Dendritic cell treated with granulocyte-macrophage colony-stimulating factor and Interleukin-4, amounts not matched to agents 40 ng/mL and 50 ng/mL, for 4 days (primary cell): ENCODE data around the gene ZCRB1.

Experiments used
- H3K27ac Mint-ChIP-seq: one replicate; pipeline ENCODE4 v1.8.0; 2022; ENCODE audit warnings: mild to moderate bottlenecking, mixed read lengths
- H3K27me3 Mint-ChIP-seq: one replicate; pipeline ENCODE4 v1.8.0; 2022; ENCODE audit warnings: mild to moderate bottlenecking, mixed read lengths
- H3K36me3 Mint-ChIP-seq: one replicate; pipeline ENCODE4 v1.8.0; 2022; ENCODE audit warnings: low read depth, mixed read lengths
- H3K4me1 Mint-ChIP-seq: one replicate; pipeline ENCODE4 v1.8.0; 2022; ENCODE audit warnings: low read depth, mixed read lengths
- H3K4me3 Mint-ChIP-seq: one replicate; pipeline ENCODE4 v1.8.0; 2022; ENCODE audit warnings: mild to moderate bottlenecking, moderate library complexity, mixed read lengths
- H3K9me3 Mint-ChIP-seq: one replicate; pipeline ENCODE4 v1.8.0; 2022; ENCODE audit warnings: mixed read lengths
- intact Hi-C: fragments of 100-400 bp; cut with micrococcal nuclease; formaldehyde crosslinking; loops from one replicate; pipeline ENCODE4 v1.15.0; 2022

Gene ZCRB1

DNA sequence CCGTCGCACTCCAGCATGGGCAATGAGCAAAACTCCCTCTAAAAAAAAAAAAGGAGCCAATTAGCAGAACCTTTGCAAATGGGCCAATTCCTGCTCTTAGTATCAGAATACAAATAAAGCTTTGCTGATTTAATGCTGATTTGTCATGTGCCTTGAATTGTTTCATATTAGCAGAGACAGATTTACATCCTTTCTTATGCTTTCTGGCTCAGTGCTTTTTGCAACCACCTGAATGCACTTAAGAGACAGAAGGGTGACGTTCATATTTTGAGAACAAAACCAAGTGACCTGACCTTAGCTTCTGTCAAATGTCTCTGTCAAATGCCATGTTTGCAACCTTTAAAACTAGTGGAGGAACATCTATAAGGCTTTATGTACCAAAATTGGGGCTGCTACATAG, 44.0 kb downstream of the ZCRB1 start:
- Mint-ChIP-seq H3K27me3 (peaks cover 2% of the 10 kb centered on the region), H3K36me3 (no peaks in the 10 kb centered on the region), H3K27ac (no peak overlapping the region), H3K4me1 (peaks cover 9% of the 10 kb centered on the region), H3K9me3 (no peaks in the 10 kb centered on the region), H3K4me3 (no peak overlapping the region)
- intact Hi-C loops = no loop called here

DNA sequence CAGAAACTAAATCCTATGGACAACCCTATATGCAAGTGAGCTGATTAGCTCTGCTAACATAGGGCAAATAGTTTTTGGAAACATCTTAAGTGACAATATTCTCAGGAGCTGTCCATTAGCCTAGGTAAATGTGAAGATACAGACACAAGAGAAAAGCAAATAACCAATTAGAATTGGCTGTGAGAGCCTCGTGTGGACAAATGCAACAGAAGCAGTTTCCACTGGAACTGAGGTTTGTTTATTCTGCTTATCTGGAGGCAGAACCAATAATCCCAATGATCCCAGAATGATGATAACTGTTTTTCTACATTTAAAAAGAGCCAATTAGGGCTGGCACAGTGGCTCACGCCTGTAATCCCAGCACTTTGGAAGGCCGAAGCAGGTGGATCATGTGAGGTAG, 44.6 kb downstream of the ZCRB1 start:
- peaks cover 2% of the 10 kb centered on the region for H3K27me3 Mint-ChIP-seq
- intact Hi-C loops = no loop called here
- peaks cover 9% of the 10 kb centered on the region for H3K4me1 Mint-ChIP-seq
- no peaks in the 10 kb centered on the region for H3K36me3 Mint-ChIP-seq
- no peaks in the 10 kb centered on the region for H3K9me3 Mint-ChIP-seq
- no peak overlapping the region for H3K4me3 Mint-ChIP-seq
- no peak overlapping the region for H3K27ac Mint-ChIP-seq

- Mint-ChIP-seq H3K4me3 (no peak overlapping the region), H3K4me1 (no peaks in the 10 kb centered on the region), H3K27ac (no peak overlapping the region), H3K9me3 (no peaks in the 10 kb centered on the region), H3K27me3 (peaks cover 2% of the 10 kb centered on the region), H3K36me3 (no peaks in the 10 kb centered on the region)
- intact Hi-C loops = no loop called here
Observed at GRCh38 chr12:42278128-42278510, 47.8 kb downstream of the ZCRB1 start.

GRCh38 chr12:42277396-42278127, 48.3 kb downstream of the ZCRB1 start:
- no peaks in the 10 kb centered on the region for H3K4me1 Mint-ChIP-seq
- H3K27ac Mint-ChIP-seq = no peak overlapping the region
- H3K36me3 Mint-ChIP-seq = no peaks in the 10 kb centered on the region
- intact Hi-C loops = no loop called here
- H3K9me3 Mint-ChIP-seq = no peaks in the 10 kb centered on the region
- H3K27me3 Mint-ChIP-seq = peaks cover 2% of the 10 kb centered on the region
- no peak overlapping the region for H3K4me3 Mint-ChIP-seq

GRCh38 chr12:42275499-42275898, 50.4 kb downstream of the ZCRB1 start:
- no peak overlapping the region for H3K4me3 Mint-ChIP-seq
- H3K27me3 Mint-ChIP-seq = peaks cover 2% of the 10 kb centered on the region
- no peaks in the 10 kb centered on the region for H3K36me3 Mint-ChIP-seq
- H3K27ac Mint-ChIP-seq = no peak overlapping the region
- H3K9me3 Mint-ChIP-seq = no peaks in the 10 kb centered on the region
- peaks cover 15% of the 10 kb centered on the region for H3K4me1 Mint-ChIP-seq
- intact Hi-C loops = no loop called here

DNA sequence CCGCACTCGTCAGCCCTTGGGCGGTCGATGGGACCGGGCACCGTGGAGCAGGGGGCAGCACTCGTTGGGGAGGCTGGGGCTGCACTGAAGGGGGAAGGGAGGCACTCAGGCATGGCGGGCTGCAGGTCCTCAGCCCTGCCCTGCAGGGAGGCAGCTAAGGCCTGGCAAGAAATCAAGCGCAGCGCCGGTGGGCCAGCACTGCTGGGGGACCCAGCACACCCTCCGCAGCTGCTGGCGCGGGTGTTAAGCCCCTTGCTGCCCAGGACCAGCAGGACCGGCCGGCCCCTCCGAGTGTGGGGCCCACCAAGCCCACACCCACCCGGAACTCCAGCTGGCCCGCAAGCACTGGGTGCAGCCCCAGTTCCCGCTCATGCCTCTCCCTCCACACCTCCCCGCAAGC, 52.2 kb downstream of the ZCRB1 start:
- Mint-ChIP-seq H3K36me3 (no peaks in the 10 kb centered on the region), H3K27ac (no peak overlapping the region), H3K4me1 (peaks cover 18% of the 10 kb centered on the region), H3K9me3 (no peaks in the 10 kb centered on the region), H3K27me3 (peaks cover 2% of the 10 kb centered on the region), H3K4me3 (no peak overlapping the region)
- intact Hi-C loops = no loop called here

DNA sequence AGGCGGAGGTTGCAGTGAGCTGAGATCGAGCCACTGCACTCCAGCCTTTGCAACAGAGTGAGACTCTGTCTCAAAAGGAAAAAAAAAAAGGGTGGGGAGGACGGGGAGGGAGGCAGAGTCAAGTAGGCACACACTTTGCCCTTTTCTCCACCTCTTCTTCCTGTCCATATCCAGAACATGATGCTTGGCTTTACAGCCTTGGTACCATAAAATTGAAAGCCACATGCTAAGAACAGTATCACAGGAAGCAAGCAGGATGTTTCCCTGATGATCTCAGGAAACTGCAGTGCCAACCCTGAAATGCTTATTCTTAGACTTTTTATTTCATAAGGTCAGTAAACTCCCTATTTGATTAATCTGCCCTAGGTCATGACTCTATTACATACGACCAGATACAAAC, 55.3 kb downstream of the ZCRB1 start:
- H3K36me3 Mint-ChIP-seq = no peaks in the 10 kb centered on the region
- H3K27ac Mint-ChIP-seq = no peak overlapping the region
- intact Hi-C loops = no loop called here
- no peaks in the 10 kb centered on the region for H3K27me3 Mint-ChIP-seq
- H3K9me3 Mint-ChIP-seq = no peaks in the 10 kb centered on the region
- no peak overlapping the region for H3K4me3 Mint-ChIP-seq
- H3K4me1 Mint-ChIP-seq = peaks cover 18% of the 10 kb centered on the region

DNA sequence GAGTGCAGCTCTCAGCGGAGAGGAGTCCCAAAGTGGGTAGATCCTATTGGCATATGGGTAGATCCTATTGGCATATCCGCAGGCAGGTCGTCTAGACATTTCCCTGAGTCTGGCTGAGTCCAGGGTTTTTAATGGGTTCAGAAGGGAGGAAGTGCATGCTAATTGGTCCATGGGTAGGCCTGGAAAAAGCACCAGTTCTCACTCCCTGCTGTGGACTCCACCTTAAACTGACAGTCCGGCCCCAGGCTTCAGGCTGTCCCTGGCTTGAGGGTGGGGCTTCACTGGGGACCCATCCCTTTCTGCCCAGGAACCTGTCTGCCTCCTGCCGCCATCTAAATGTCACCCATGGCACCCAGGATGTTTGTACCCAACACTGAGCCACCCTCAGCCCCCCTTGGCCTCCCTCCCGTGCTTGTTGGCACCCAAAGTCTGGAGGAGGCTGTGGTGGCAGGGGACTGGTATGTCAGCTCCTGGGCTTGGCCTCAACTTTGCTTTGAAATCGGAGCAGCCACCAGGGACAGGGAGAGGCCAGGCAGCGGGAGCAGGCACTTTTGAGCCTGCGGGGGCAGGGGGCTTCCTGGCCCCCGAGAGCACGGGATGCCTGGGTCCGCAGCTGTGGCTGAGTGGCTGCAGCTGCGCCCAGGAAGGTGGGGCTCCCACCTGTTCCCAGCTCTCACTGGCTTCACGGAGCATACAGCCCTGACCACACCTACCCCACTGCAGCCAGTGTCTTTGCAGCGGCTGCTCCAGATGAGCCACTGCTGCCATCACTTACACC, 58.3 kb downstream of the ZCRB1 start:
- Mint-ChIP-seq H3K4me1 (peaks cover 18% of the 10 kb centered on the region), H3K27me3 (no peaks in the 10 kb centered on the region), H3K9me3 (no peaks in the 10 kb centered on the region), H3K4me3 (no peak overlapping the region), H3K27ac (no peak overlapping the region), H3K36me3 (no peaks in the 10 kb centered on the region)
- intact Hi-C loops = no loop called here

DNA sequence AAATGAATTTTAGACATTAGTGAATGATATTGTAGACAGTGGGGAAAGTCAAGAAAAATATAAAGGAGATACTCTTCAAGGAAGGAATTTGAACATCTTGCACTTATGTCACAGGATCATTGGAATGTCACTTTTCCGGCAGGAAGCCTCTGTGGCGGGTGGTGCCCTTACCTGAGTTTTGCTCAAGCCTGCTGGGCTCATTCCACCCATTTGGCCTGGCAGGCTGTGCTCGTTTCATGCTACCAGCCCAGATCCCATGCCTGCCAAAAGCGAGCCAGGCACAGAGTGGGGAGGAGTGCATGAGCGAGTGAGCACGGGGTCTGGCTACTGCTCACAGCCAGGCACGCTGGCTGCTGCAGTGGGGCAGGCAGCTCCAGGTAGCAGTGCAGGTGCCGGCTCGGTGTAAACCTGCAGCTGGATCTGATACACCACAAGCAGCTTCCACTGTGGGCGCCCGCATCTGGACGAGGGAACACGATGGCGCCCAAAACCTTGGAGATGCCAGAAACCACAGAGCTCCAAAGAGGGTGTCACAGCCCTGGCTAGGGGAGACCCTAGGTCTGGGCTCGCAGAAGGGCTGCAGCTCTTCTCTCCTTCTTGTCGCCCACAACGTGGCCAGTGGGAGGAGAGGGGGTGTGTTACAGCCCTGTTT, 59.2 kb downstream of the ZCRB1 start:
- Mint-ChIP-seq H3K27ac (no peak overlapping the region), H3K4me3 (no peak overlapping the region), H3K4me1 (peaks cover 15% of the 10 kb centered on the region), H3K9me3 (no peaks in the 10 kb centered on the region), H3K27me3 (no peaks in the 10 kb centered on the region), H3K36me3 (no peaks in the 10 kb centered on the region)
- intact Hi-C loops = no loop called here

- intact Hi-C loops = no loop called here
- no peaks in the 10 kb centered on the region for H3K4me1 Mint-ChIP-seq
- H3K9me3 Mint-ChIP-seq = no peaks in the 10 kb centered on the region
- no peak overlapping the region for H3K4me3 Mint-ChIP-seq
- H3K36me3 Mint-ChIP-seq = no peaks in the 10 kb centered on the region
- H3K27ac Mint-ChIP-seq = no peak overlapping the region
- no peaks in the 10 kb centered on the region for H3K27me3 Mint-ChIP-seq
Observed at GRCh38 chr12:42262271-42262670, 63.6 kb downstream of the ZCRB1 start.
